Panc1 (cell line): Measurements from ENCODE around the gene NOX1.
"Not testable (repeated sequence)": the region's sequence is repeated elsewhere in the genome, so short reads cannot be mapped to it uniquely, and the experiment has no call there.

Experiments used
- POLR2AphosphoS5 ChIP-seq: IDR thresholded peaks from 2 replicates; pipeline ENCODE4 v1.6.1; 2012; ENCODE audit warnings: mild to moderate bottlenecking, low read depth, low read length, moderate library complexity
- TF ChIP-seq, protein P1 (sequence below): fragments of 450-650 bp; IDR thresholded peaks from 2 replicates; pipeline ENCODE4 v1.5.1; 2017; ENCODE audit warnings: mild to moderate bottlenecking

DNA sequence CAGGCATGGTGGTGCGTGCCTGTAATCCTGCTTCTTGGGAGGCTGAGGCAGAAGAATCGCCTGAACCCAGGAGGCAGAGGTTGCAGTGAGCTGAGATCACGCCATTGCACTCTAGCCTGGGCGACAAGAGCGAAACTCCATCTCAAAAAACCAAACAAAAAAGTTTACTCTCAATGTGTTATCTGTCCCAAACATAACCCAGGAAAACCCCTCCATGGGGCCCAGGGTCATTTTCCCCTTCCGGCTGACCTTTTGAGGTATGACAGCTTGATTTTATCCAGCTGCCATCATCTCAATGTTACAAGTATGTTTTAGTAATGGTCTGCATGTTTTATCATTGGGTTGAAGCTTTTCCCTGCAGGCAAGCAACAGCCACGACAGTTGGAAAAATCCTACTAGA is 77.8 kb downstream of the NOX1 start:
- TF ChIP-seq, protein P1, sequence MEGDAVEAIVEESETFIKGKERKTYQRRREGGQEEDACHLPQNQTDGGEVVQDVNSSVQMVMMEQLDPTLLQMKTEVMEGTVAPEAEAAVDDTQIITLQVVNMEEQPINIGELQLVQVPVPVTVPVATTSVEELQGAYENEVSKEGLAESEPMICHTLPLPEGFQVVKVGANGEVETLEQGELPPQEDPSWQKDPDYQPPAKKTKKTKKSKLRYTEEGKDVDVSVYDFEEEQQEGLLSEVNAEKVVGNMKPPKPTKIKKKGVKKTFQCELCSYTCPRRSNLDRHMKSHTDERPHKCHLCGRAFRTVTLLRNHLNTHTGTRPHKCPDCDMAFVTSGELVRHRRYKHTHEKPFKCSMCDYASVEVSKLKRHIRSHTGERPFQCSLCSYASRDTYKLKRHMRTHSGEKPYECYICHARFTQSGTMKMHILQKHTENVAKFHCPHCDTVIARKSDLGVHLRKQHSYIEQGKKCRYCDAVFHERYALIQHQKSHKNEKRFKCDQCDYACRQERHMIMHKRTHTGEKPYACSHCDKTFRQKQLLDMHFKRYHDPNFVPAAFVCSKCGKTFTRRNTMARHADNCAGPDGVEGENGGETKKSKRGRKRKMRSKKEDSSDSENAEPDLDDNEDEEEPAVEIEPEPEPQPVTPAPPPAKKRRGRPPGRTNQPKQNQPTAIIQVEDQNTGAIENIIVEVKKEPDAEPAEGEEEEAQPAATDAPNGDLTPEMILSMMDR = not testable (repeated sequence)
- TF ChIP-seq POLR2AphosphoS5 = not testable (repeated sequence)
